Transverse colon (tissue), 3 donors: Measurements from ENCODE around the gene C1QB.

Experiments
- CTCF ChIP-seq, 5 experiments: fragments of 200-600 bp in 3 of 5; fragments of 450-650 bp in 2 of 5; sonication (generic) in 3 of 5; IDR thresholded peaks; 1 replicate in 2 of 5; 2 replicates in 3 of 5; pipeline ENCODE4 v1.5.1; 2016 to 2017; ENCODE audit warnings: antibody characterized with exemption in 5 of 5, inconsistent platforms in 3 of 5, mild to moderate bottlenecking in 2 of 5, moderate library complexity in 1 of 5
- EP300 ChIP-seq: sonication (generic); formaldehyde crosslinking; IDR thresholded peaks from one replicate; pipeline ENCODE4 v1.6.1; 2017; ENCODE audit warnings: antibody characterized with exemption, low read depth
- POLR2A ChIP-seq: fragments of 450-650 bp; IDR thresholded peaks from one replicate; pipeline ENCODE4 v1.6.1; 2016; ENCODE audit warnings: antibody characterized with exemption, mild to moderate bottlenecking, moderate library complexity

GRCh38 chr1:22670352-22670975 is 17.4 kb downstream of the C1QB start:
- TF ChIP-seq POLR2A (no peak), CTCF (IDR thresholded peaks at IDR 0.05) (no peak), EP300 (no peak)
